Measurements from ENCODE around the gene SLC16A10. TPM values are rescaled to one million over a fixed set of nuclear protein-coding genes. Genes with fewer than 3 reads are reported as not detected.

The SLC16A10 gene
- total RNA-seq, 2 donors from 2014 or later = 24.4 to 32.4 TPM

GRCh38 chr6:111098597-111098996 lies 11.3 kb downstream of the SLC16A10 start:
- H3K27ac ChIP-seq = no peak overlapping the region
- no peak overlapping the region for H3K4me3 ChIP-seq
- no peaks in the 10 kb centered on the region for H3K9me3 ChIP-seq
- no peaks in the 10 kb centered on the region for H3K27me3 ChIP-seq (replicated peaks; ENCODE audit: insufficient read depth)
- DNase-seq (ENCODE audit: low spot score) = no peak
- no peaks in the 10 kb centered on the region for H3K36me3 ChIP-seq
- TF ChIP-seq CTCF (IDR thresholded peaks at IDR 0.05) = no peak
- H3K4me1 ChIP-seq (ENCODE audit: control insufficient read depth in 1 of 2, low read depth in 2 of 2) = no peaks in the 10 kb centered on the region
- no peak for ATAC-seq (ENCODE audit: insufficient number of reproducible peaks, low FRiP score, low read depth)

- no peak for ATAC-seq (ENCODE audit: insufficient number of reproducible peaks, low FRiP score, low read depth)
- no peak for TF ChIP-seq CTCF (IDR thresholded peaks at IDR 0.05)
- DNase-seq (ENCODE audit: low spot score) = no peak
- Histone ChIP-seq H3K9me3 (no peaks in the 10 kb centered on the region), H3K27ac (no peak overlapping the region), H3K27me3 (replicated peaks; ENCODE audit: insufficient read depth) (no peaks in the 10 kb centered on the region), H3K4me1 (ENCODE audit: control insufficient read depth in 1 of 2, low read depth in 2 of 2) (no peaks in the 10 kb centered on the region), H3K4me3 (no peak overlapping the region), H3K36me3 (no peaks in the 10 kb centered on the region)
Measured at GRCh38 chr6:111101987-111102386, 14.7 kb downstream of the SLC16A10 start.

- Histone ChIP-seq H3K4me1 (ENCODE audit: control insufficient read depth in 1 of 2, low read depth in 2 of 2) (no peaks in the 10 kb centered on the region), H3K27ac (no peak overlapping the region), H3K4me3 (no peak overlapping the region), H3K36me3 (no peaks in the 10 kb centered on the region), H3K9me3 (peaks cover 8% of the 10 kb centered on the region), H3K27me3 (replicated peaks; ENCODE audit: insufficient read depth) (no peaks in the 10 kb centered on the region)
- no peak for DNase-seq (ENCODE audit: low spot score)
- TF ChIP-seq CTCF (IDR thresholded peaks at IDR 0.05) = no peak
- no peak for ATAC-seq (ENCODE audit: insufficient number of reproducible peaks, low FRiP score, low read depth)
Measured at GRCh38 chr6:111105578-111105977, 18.3 kb downstream of the SLC16A10 start.

- Histone ChIP-seq H3K4me3 (no peak overlapping the region), H3K4me1 (ENCODE audit: control insufficient read depth in 1 of 2, low read depth in 2 of 2) (no peaks in the 10 kb centered on the region), H3K36me3 (no peaks in the 10 kb centered on the region), H3K27me3 (replicated peaks; ENCODE audit: insufficient read depth) (no peaks in the 10 kb centered on the region), H3K27ac (no peak overlapping the region), H3K9me3 (peaks cover 8% of the 10 kb centered on the region)
- no peak for TF ChIP-seq CTCF (IDR thresholded peaks at IDR 0.05)
- DNase-seq (ENCODE audit: low spot score) = no peak
- ATAC-seq (ENCODE audit: insufficient number of reproducible peaks, low FRiP score, low read depth) = no peak
Measured at GRCh38 chr6:111107589-111107988, 20.3 kb downstream of the SLC16A10 start.

- no peak for TF ChIP-seq CTCF (IDR thresholded peaks at IDR 0.05)
- no peaks in the 10 kb centered on the region for H3K36me3 ChIP-seq
- H3K27me3 ChIP-seq (replicated peaks; ENCODE audit: insufficient read depth) = no peaks in the 10 kb centered on the region
- H3K9me3 ChIP-seq = peaks cover 8% of the 10 kb centered on the region
- H3K27ac ChIP-seq = no peak overlapping the region
- no peak overlapping the region for H3K4me3 ChIP-seq
- H3K4me1 ChIP-seq (ENCODE audit: control insufficient read depth in 1 of 2, low read depth in 2 of 2) = peaks cover 0 to 12% of the 10 kb centered on the region in 2 donors
- no peak for DNase-seq (ENCODE audit: low spot score)
- ATAC-seq (ENCODE audit: insufficient number of reproducible peaks, low FRiP score, low read depth) = no peak
Measured at GRCh38 chr6:111110036-111110435, 22.7 kb downstream of the SLC16A10 start.

Measured in thoracic aorta (tissue), 2 donors.